SU-DHL-6 (cell line): Measurements from ENCODE around the gene CLBA1.
"Not testable (repeated sequence)": the region's sequence is repeated elsewhere in the genome, so short reads cannot be mapped to it uniquely, and the experiment has no call there.

Experiments
- H2AFZ ChIP-seq: fragments of 200-600 bp; sonication (generic); 2 replicates; pipeline ENCODE4 v1.6.1; 2014; ENCODE audit warnings: low read depth, mild to moderate bottlenecking, moderate library complexity, mixed read lengths, antibody characterized with exemption, low read length; ENCODE audit not compliant: severe bottlenecking
- H3F3A ChIP-seq: fragments of 200-600 bp; shearing (Covaris generic); 2 replicates; pipeline ENCODE4 v1.6.0; 2016; ENCODE audit warnings: antibody characterized with exemption, mild to moderate bottlenecking; ENCODE audit not compliant: insufficient read depth
- H3K27ac ChIP-seq: fragments of 200-600 bp; sonication (generic); 2 replicates; pipeline ENCODE4 v1.5.1; 2016; ENCODE audit warnings: low read depth, mild to moderate bottlenecking, low read length, moderate library complexity, mixed read lengths
- H3K27me3 ChIP-seq: fragments of 200-600 bp; sonication (generic), shearing (Covaris generic); 2 replicates; pipeline ENCODE4 v1.6.0; 2014; ENCODE audit warnings: mild to moderate bottlenecking, low read length
- H3K36me3 ChIP-seq: fragments of 200-600 bp; sonication (generic); 2 replicates; pipeline ENCODE4 v1.6.1; 2014; ENCODE audit warnings: mild to moderate bottlenecking, low read length, mixed read lengths
- H3K4me2 ChIP-seq: fragments of 300-600, 200-600 bp; shearing (Covaris generic), sonication (generic); 2 replicates; pipeline ENCODE4 v1.6.0; 2014; ENCODE audit warnings: low read length, low read depth, mild to moderate bottlenecking; ENCODE audit not compliant: poor library complexity, severe bottlenecking
- H3K4me3 ChIP-seq: fragments of 200-600 bp; sonication (generic); 2 replicates; pipeline ENCODE4 v1.5.1; 2014; ENCODE audit warnings: antibody characterized with exemption, low read length, mild to moderate bottlenecking, mixed read lengths; ENCODE audit not compliant: insufficient read depth, poor library complexity, severe bottlenecking
- H3K79me2 ChIP-seq: fragments of 200-600 bp; sonication (generic); 2 replicates; pipeline ENCODE4 v1.6.1; 2014; ENCODE audit warnings: mild to moderate bottlenecking, low read length, moderate library complexity; ENCODE audit not compliant: insufficient read depth
- H3K9ac ChIP-seq: fragments of 200-600 bp; sonication (generic); 2 replicates; pipeline ENCODE4 v1.7.0; 2014; ENCODE audit warnings: mild to moderate bottlenecking, low read length
- H3K9me2 ChIP-seq: fragments of 200-600 bp; sonication (generic); replicated peaks from 2 replicates; pipeline ENCODE4 v1.6.1; 2014; ENCODE audit warnings: low read length; ENCODE audit not compliant: insufficient read depth
- H3K9me3 ChIP-seq: fragments of 200-600 bp; sonication (generic); 2 replicates; pipeline ENCODE4 v1.6.1; 2014; ENCODE audit warnings: low read length, mixed read lengths; ENCODE audit not compliant: insufficient read depth
- H4K20me1 ChIP-seq: fragments of 200-600 bp; sonication (generic); 2 replicates; pipeline ENCODE4 v1.6.1; 2014; ENCODE audit warnings: low read depth, mild to moderate bottlenecking, antibody characterized with exemption, low read length, moderate library complexity, mixed read lengths
- EZH2phosphoT487 ChIP-seq: fragments of 200-600 bp; sonication (generic), shearing (Covaris generic); conservative IDR thresholded peaks from 2 replicates; pipeline ENCODE4 v1.6.1; 2018; ENCODE audit warnings: mild to moderate bottlenecking, antibody characterized with exemption, low read length, moderate library complexity, mixed read lengths
- TF ChIP-seq, protein P1 (sequence below): fragments of 200-600 bp; sonication (generic); IDR thresholded peaks from one replicate; pipeline ENCODE4 v1.5.1; 2017; ENCODE audit warnings: antibody characterized with exemption, mild to moderate bottlenecking, low read length, moderate library complexity; ENCODE audit not compliant: insufficient read depth, poor library complexity, severe bottlenecking

CLBA1 gene

DNA sequence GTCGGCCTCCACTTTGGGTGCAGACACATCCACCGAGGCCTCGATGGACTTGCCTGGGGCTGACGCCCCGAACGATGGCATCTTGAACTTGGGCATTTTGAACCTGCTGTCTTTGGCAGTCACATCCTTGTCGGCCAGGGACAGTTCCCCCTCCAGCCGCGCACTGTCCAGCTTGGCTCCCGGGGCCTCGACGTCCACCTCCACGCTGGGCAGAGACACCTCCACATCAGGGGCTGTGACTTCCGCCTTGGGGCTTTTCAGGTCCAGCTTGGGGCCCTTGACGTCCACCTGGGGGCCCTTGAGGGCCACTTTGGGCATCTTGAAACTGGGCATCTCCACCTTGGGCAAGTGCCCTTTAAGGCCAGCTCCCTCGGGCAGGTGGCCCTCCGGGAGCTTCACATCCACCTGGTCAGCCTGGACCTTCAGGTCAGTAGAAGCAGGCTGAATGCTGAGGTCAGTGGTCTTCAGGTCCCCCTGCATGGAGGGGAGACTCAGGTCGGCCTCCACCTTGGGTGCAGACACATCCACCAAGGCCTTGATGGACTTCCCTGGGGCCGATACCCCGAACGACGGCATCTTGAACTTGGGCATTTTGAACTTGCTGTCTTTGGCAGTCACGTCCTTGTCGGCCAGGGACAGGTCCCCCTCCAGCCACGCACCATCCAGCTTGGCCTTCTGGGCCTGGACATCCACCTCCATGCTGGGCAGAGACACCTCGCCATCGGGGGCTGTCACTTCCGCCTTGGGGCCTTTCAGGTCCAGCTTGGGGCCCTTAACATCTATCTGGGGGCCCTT is 33.5 kb upstream of the CLBA1 start:
- H2AFZ ChIP-seq, H3K4me3 ChIP-seq, H3K9me2 ChIP-seq, H3K9ac ChIP-seq, H3K4me2 ChIP-seq, H3K79me2 ChIP-seq, H4K20me1 ChIP-seq, H3K27me3 ChIP-seq, H3K36me3 ChIP-seq, H3K27ac ChIP-seq, H3F3A ChIP-seq, H3K9me3 ChIP-seq: not testable (repeated sequence)

DNA sequence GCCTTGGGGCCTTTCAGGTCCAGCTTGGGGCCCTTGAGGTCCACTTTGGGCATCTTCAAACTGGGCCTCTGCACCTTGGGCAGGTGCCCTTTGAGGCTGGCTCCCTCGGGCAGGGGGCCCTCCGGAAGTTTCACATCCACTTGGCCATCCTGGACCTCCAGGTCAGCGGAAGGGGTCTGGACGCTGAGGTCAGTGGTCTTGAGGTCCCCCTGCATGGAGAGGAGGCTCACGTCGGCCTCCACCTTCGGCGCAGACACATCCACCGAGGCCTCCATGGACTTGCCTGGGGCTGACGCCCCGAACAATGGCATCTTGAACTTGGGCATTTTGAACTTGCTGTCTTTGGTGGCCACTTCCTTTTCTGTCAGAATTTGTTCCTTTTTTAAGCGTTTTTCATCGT is 32.5 kb upstream of the CLBA1 start:
- Histone ChIP-seq H3K27ac (no peak overlapping the region), H4K20me1 (no peaks in the 10 kb centered on the region), H3K9ac (no peak overlapping the region), H3K27me3 (no peaks in the 10 kb centered on the region), H3F3A (no peaks in the 10 kb centered on the region), H3K9me2 (no peaks in the 10 kb centered on the region), H3K79me2 (no peaks in the 10 kb centered on the region), H3K4me2 (no peak overlapping the region), H3K4me3 (no peak overlapping the region), H3K9me3 (no peaks in the 10 kb centered on the region), H3K36me3 (no peaks in the 10 kb centered on the region), H2AFZ (no peak overlapping the region)
- TF ChIP-seq, protein P1, sequence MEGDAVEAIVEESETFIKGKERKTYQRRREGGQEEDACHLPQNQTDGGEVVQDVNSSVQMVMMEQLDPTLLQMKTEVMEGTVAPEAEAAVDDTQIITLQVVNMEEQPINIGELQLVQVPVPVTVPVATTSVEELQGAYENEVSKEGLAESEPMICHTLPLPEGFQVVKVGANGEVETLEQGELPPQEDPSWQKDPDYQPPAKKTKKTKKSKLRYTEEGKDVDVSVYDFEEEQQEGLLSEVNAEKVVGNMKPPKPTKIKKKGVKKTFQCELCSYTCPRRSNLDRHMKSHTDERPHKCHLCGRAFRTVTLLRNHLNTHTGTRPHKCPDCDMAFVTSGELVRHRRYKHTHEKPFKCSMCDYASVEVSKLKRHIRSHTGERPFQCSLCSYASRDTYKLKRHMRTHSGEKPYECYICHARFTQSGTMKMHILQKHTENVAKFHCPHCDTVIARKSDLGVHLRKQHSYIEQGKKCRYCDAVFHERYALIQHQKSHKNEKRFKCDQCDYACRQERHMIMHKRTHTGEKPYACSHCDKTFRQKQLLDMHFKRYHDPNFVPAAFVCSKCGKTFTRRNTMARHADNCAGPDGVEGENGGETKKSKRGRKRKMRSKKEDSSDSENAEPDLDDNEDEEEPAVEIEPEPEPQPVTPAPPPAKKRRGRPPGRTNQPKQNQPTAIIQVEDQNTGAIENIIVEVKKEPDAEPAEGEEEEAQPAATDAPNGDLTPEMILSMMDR = no peak
- no peak for TF ChIP-seq EZH2phosphoT487

DNA sequence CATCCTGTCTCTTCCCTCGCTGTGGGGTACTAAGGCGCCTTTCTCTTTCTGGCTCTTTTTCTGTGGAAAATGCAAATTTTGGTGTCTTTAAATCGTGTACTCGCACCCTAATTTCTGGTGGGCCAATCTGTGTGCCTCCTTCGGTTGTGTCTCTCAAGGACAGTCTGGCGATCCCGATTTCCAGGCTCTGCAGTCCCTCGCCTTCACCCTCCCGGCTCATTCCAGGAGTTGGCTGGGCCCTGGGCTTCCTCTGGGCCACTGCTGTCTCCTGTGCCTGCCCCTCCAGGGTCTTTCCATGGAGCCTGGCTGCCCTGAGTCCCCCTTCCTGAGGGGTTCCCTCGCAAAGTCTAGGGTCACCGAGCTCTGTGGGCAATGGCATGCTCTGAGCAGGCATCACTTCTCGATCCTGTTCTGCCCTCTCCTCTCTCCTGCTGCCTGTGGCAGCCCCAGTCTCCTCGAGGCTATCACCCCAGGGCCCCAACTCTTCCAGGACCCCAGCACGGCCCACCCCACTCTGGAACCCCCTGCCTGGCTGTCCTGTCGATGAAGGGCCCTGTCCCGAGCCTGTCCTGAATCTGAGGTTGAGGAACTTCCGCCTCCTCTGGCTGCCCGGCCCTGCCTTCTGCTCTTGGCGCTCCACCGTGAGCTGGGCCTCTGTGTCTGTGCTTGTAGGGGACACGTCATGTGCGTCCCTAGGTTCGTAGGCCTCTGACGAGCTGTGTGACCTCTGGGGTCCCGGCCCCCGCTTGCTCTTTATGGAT is 31.5 kb upstream of the CLBA1 start:
- TF ChIP-seq EZH2phosphoT487 = no peak
- TF ChIP-seq, protein P1 = no peak
- no peaks in the 10 kb centered on the region for H4K20me1 ChIP-seq
- no peaks in the 10 kb centered on the region for H3K9me2 ChIP-seq
- no peak overlapping the region for H3K4me2 ChIP-seq
- H3K9me3 ChIP-seq = no peaks in the 10 kb centered on the region
- H3K9ac ChIP-seq = no peak overlapping the region
- H3K36me3 ChIP-seq = no peaks in the 10 kb centered on the region
- H3K27ac ChIP-seq = no peak overlapping the region
- no peaks in the 10 kb centered on the region for H3F3A ChIP-seq
- H3K4me3 ChIP-seq = no peak overlapping the region
- H2AFZ ChIP-seq = no peak overlapping the region
- H3K27me3 ChIP-seq = no peaks in the 10 kb centered on the region
- H3K79me2 ChIP-seq = no peaks in the 10 kb centered on the region
